ENCODE measurements around the gene APOL1. TPM values are rescaled to one million over a fixed set of nuclear protein-coding genes. Genes with fewer than 3 reads are reported as not detected.

APOL1 gene
- polyA plus RNA-seq, 4 donors = 11.0 to 15.7 (median 12.4) TPM

GRCh38 chr22:36303115-36303467 lies 50.2 kb downstream of the APOL1 start:
- DNase-seq (ENCODE audit: low read depth in 4 of 4, low spot score in 3 of 4) = no peak

- DNase-seq (ENCODE audit: low read depth in 4 of 4, low spot score in 3 of 4) = no peak
These were observed 50.9 kb downstream of the APOL1 start for GRCh38 chr22:36303874-36304273.

DNA sequence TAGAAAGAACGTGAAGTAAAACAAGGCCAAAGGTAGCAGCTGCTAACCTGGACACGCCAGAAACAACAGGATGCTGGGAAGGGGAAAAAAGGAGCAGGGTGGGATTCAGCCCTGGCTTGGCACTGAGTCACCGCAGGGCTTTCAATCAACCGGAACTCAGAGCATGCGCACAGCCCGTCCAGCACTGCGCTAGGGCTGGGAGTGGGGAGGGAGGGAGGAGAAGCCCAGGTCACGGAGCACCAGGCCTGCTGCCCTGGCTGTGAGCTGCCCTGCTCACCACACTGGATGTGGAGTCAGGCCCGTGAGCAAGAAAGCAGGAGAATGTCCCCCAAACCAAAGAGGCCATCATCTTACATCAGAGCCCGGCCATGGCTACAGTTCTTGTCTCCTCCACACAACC lies 51.5 kb downstream of the APOL1 start:
- DNase-seq (ENCODE audit: low read depth in 4 of 4, low spot score in 3 of 4) = no peak

DNA sequence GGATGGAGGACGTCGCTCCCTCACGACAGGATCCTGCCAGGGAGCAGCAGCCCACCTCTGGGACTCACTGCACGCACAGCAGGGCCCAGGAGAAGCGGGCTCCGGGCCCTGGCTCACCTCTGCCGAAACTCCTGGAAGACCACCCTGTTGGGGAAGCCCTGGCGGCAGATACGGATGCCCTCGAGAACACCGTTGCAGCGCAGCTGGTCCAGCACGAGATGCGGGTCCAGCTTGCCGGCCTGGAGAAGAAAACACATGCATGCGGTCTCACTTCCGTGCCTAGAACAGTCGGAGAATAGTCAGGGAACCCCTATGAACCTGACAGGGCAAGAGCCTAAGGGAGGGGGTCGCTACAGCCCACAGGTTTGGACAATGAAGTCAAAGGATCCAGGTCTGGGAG lies 52.9 kb downstream of the APOL1 start:
- no peak for DNase-seq (ENCODE audit: low read depth in 4 of 4, low spot score in 3 of 4)

DNA sequence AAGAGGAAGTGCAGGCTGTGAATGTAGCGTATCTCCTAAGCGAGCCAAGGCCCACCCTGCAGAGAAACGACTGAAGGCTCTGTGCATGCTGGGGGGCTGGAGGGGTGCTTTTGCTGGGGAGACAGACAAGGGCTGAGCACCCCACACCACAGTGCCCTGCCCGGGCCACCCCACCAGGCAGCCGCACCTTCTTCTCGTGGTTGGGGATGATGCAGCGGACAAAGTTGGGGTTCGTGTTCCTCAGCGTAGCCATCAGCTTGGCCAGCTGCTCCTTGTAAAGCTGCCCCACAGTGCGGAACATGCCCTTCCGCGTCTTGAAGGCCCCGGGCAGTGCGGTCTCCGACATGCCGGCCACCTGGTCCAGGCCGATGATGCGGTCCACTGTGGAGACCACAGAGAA lies 53.3 kb downstream of the APOL1 start:
- no peak for DNase-seq (ENCODE audit: low read depth in 4 of 4, low spot score in 3 of 4)

DNA sequence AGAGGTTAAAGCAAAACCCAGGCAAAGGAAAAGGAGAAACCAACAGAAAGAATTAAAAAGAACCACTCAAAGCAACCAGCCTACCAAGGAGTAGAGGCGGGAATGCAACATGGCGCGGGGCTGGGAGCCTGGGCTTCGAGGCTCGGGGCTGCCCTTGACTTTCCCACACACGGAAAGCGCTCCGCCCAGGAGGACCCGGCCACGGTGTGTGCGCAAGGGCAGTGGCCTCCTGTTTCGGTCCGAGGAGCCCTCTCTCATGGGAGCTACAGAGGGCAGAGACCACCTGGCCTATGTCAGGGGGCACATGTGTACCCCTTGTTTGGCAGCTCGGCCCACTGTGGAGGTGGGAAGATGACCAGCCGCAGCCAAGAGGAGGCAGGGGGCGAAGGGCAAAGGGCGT lies 55.9 kb downstream of the APOL1 start:
- no peak for DNase-seq (ENCODE audit: low read depth in 4 of 4, low spot score in 3 of 4)

- no peak for DNase-seq (ENCODE audit: low read depth in 4 of 4, low spot score in 3 of 4)
These were observed 58.6 kb downstream of the APOL1 start for GRCh38 chr22:36311386-36312085.

GRCh38 chr22:36315325-36315724 lies 62.4 kb downstream of the APOL1 start:
- DNase-seq (ENCODE audit: low read depth in 4 of 4, low spot score in 3 of 4) = no peak

GRCh38 chr22:36316419-36316818 lies 63.5 kb downstream of the APOL1 start:
- DNase-seq (ENCODE audit: low read depth in 4 of 4, low spot score in 3 of 4) = no peak

Other genes with a start within 250 kb of the APOL1 start
- gene RBFOX2, start 224.3 kb upstream of the APOL1 start, polyA plus RNA-seq (ENCODE audit: insufficient read length in 4 of 4) = 100 to 1,000 TPM; 118 to 139 (median 129) TPM
- gene APOL3, start 92.4 kb upstream of the APOL1 start, polyA plus RNA-seq (ENCODE audit: insufficient read length in 4 of 4) = 10 to 100 TPM; 13.3 to 17.9 (median 14.8) TPM
- gene APOL4, start 51.3 kb upstream of the APOL1 start, polyA plus RNA-seq (ENCODE audit: insufficient read length in 4 of 4) = 10 to 100 TPM in 1 of 4 donors, 1 to 10 TPM in 3; 6.2 to 10.5 (median 9.3) TPM
- gene APOL2, start 13.6 kb upstream of the APOL1 start, polyA plus RNA-seq (ENCODE audit: insufficient read length in 4 of 4) = 10 to 100 TPM; 22.2 to 30.6 (median 28.0) TPM
- 100 to 1,000 TPM; 269 to 312 (median 292) TPM for gene MYH9, start 134.8 kb downstream of the APOL1 start, polyA plus RNA-seq (ENCODE audit: insufficient read length in 4 of 4)
- gene TXN2, start 228.5 kb downstream of the APOL1 start, polyA plus RNA-seq (ENCODE audit: insufficient read length in 4 of 4) = 100 to 1,000 TPM; 123 to 133 (median 130) TPM